Measurements from ENCODE around the gene RSPRY1.

Gene RSPRY1

GRCh38 chr16:57147381-57148221, 38.5 kb upstream of the RSPRY1 start:
- no peaks in the 10 kb centered on the region for H3K9me3 Mint-ChIP-seq
- H3K4me1 Mint-ChIP-seq, result peaks cover 11% of the 10 kb centered on the region
- ATAC-seq (ENCODE audit: low read depth), result no peak
- no peaks in the 10 kb centered on the region for H3K27me3 Mint-ChIP-seq
- H3K4me3 Mint-ChIP-seq, result no peak overlapping the region
- no peak for DNase-seq (ENCODE audit: low spot score in 2 of 2)
- H3K36me3 Mint-ChIP-seq, result peaks cover 7% of the 10 kb centered on the region
- no peak overlapping the region for H3K27ac Mint-ChIP-seq

GRCh38 chr16:57148481-57148880, 37.6 kb upstream of the RSPRY1 start:
- no peak overlapping the region for H3K4me3 Mint-ChIP-seq
- no peaks in the 10 kb centered on the region for H3K9me3 Mint-ChIP-seq
- H3K4me1 Mint-ChIP-seq, result peaks cover 11% of the 10 kb centered on the region
- DNase-seq (ENCODE audit: low spot score in 2 of 2), result no peak
- peaks cover 12% of the 10 kb centered on the region for H3K36me3 Mint-ChIP-seq
- H3K27ac Mint-ChIP-seq, result no peak overlapping the region
- H3K27me3 Mint-ChIP-seq, result no peaks in the 10 kb centered on the region
- ATAC-seq (ENCODE audit: low read depth), result no peak

- H3K27me3 Mint-ChIP-seq, result no peaks in the 10 kb centered on the region
- peaks cover 21% of the 10 kb centered on the region for H3K36me3 Mint-ChIP-seq
- H3K9me3 Mint-ChIP-seq, result no peaks in the 10 kb centered on the region
- H3K27ac Mint-ChIP-seq, result no peak overlapping the region
- H3K4me3 Mint-ChIP-seq, result no peak overlapping the region
- DNase-seq (ENCODE audit: low spot score in 2 of 2) (no peak), ATAC-seq (ENCODE audit: low read depth) (no peak)
- peaks cover 11% of the 10 kb centered on the region for H3K4me1 Mint-ChIP-seq
Measured at GRCh38 chr16:57149391-57149790, 36.7 kb upstream of the RSPRY1 start.

- no peak for ATAC-seq (ENCODE audit: low read depth)
- no peak overlapping the region for H3K27ac Mint-ChIP-seq
- no peak overlapping the region for H3K4me3 Mint-ChIP-seq
- H3K4me1 Mint-ChIP-seq, result peaks cover 8% of the 10 kb centered on the region
- H3K9me3 Mint-ChIP-seq, result no peaks in the 10 kb centered on the region
- no peaks in the 10 kb centered on the region for H3K27me3 Mint-ChIP-seq
- DNase-seq (ENCODE audit: low spot score in 2 of 2), result no peak
- H3K36me3 Mint-ChIP-seq, result peaks cover 25% of the 10 kb centered on the region
Measured at GRCh38 chr16:57150682-57151330, 35.3 kb upstream of the RSPRY1 start.

GRCh38 chr16:57151369-57151768, 34.8 kb upstream of the RSPRY1 start:
- Mint-ChIP-seq H3K36me3 (peaks cover 28% of the 10 kb centered on the region), H3K9me3 (no peaks in the 10 kb centered on the region), H3K27me3 (no peaks in the 10 kb centered on the region), H3K4me1 (peaks cover 8% of the 10 kb centered on the region), H3K4me3 (no peak overlapping the region), H3K27ac (no peak overlapping the region)
- DNase-seq (ENCODE audit: low spot score in 2 of 2) (no peak), ATAC-seq (ENCODE audit: low read depth) (no peak)

GRCh38 chr16:57152096-57153093, 33.7 kb upstream of the RSPRY1 start:
- Mint-ChIP-seq H3K4me3 (no peak overlapping the region), H3K4me1 (peaks cover 6% of the 10 kb centered on the region), H3K27me3 (no peaks in the 10 kb centered on the region), H3K36me3 (peaks cover 35% of the 10 kb centered on the region), H3K9me3 (no peaks in the 10 kb centered on the region), H3K27ac (no peak overlapping the region)
- DNase-seq (ENCODE audit: low spot score in 2 of 2) (no peak), ATAC-seq (ENCODE audit: low read depth) (no peak)

- Mint-ChIP-seq H3K27me3 (no peaks in the 10 kb centered on the region), H3K4me1 (no peaks in the 10 kb centered on the region), H3K4me3 (no peak overlapping the region), H3K9me3 (no peaks in the 10 kb centered on the region), H3K36me3 (peaks cover 39% of the 10 kb centered on the region), H3K27ac (peak overlapping the region; percentile 87)
- ATAC-seq (ENCODE audit: low read depth), result no peak
- no peak for DNase-seq (ENCODE audit: low spot score in 2 of 2)
Measured at GRCh38 chr16:57153841-57154240, 32.3 kb upstream of the RSPRY1 start.

- no peak for ATAC-seq (ENCODE audit: low read depth)
- Mint-ChIP-seq H3K4me3 (no peak overlapping the region), H3K4me1 (no peaks in the 10 kb centered on the region), H3K36me3 (peaks cover 48% of the 10 kb centered on the region), H3K9me3 (no peaks in the 10 kb centered on the region), H3K27me3 (no peaks in the 10 kb centered on the region), H3K27ac (no peak overlapping the region)
- DNase-seq (ENCODE audit: low spot score in 2 of 2), result no peak
Measured at GRCh38 chr16:57155702-57156350, 30.3 kb upstream of the RSPRY1 start.

- Mint-ChIP-seq H3K27me3 (no peaks in the 10 kb centered on the region), H3K4me1 (no peaks in the 10 kb centered on the region), H3K9me3 (no peaks in the 10 kb centered on the region), H3K4me3 (no peak overlapping the region), H3K27ac (no peak overlapping the region), H3K36me3 (peaks cover 48% of the 10 kb centered on the region)
- ATAC-seq (ENCODE audit: low read depth) (no peak), DNase-seq (ENCODE audit: low spot score in 2 of 2) (no peak)
Measured at GRCh38 chr16:57156351-57156703, 29.8 kb upstream of the RSPRY1 start.

- DNase-seq (ENCODE audit: low spot score in 2 of 2) (no peak), ATAC-seq (ENCODE audit: low read depth) (no peak)
- Mint-ChIP-seq H3K27ac (no peak overlapping the region), H3K4me3 (no peak overlapping the region), H3K27me3 (no peaks in the 10 kb centered on the region), H3K4me1 (no peaks in the 10 kb centered on the region), H3K36me3 (peaks cover 45% of the 10 kb centered on the region), H3K9me3 (no peaks in the 10 kb centered on the region)
Measured at GRCh38 chr16:57157533-57157932, 28.6 kb upstream of the RSPRY1 start.

- Mint-ChIP-seq H3K4me1 (no peaks in the 10 kb centered on the region), H3K36me3 (peaks cover 36% of the 10 kb centered on the region), H3K27ac (no peak overlapping the region), H3K27me3 (no peaks in the 10 kb centered on the region), H3K9me3 (no peaks in the 10 kb centered on the region), H3K4me3 (no peak overlapping the region)
- no peak for DNase-seq (ENCODE audit: low spot score in 2 of 2)
- no peak for ATAC-seq (ENCODE audit: low read depth)
Measured at GRCh38 chr16:57159447-57159846, 26.7 kb upstream of the RSPRY1 start.

GRCh38 chr16:57163842-57164241, 22.3 kb upstream of the RSPRY1 start:
- peaks cover 26% of the 10 kb centered on the region for H3K36me3 Mint-ChIP-seq
- no peak overlapping the region for H3K27ac Mint-ChIP-seq
- H3K4me3 Mint-ChIP-seq, result no peak overlapping the region
- no peaks in the 10 kb centered on the region for H3K9me3 Mint-ChIP-seq
- DNase-seq (ENCODE audit: low spot score in 2 of 2) (no peak), ATAC-seq (ENCODE audit: low read depth) (no peak)
- no peaks in the 10 kb centered on the region for H3K27me3 Mint-ChIP-seq
- peaks cover 5% of the 10 kb centered on the region for H3K4me1 Mint-ChIP-seq

- peaks cover 17% of the 10 kb centered on the region for H3K36me3 Mint-ChIP-seq
Measured at GRCh38 chr16:57165483-57165882, 20.6 kb upstream of the RSPRY1 start.

More at GRCh38 chr16:57165483-57165882, 20.6 kb upstream of the RSPRY1 start:
- no peak overlapping the region for H3K27ac Mint-ChIP-seq
- H3K4me3 Mint-ChIP-seq, result no peak overlapping the region
- no peak for ATAC-seq (ENCODE audit: low read depth)
- no peaks in the 10 kb centered on the region for H3K27me3 Mint-ChIP-seq
- H3K9me3 Mint-ChIP-seq, result no peaks in the 10 kb centered on the region
- H3K4me1 Mint-ChIP-seq, result peaks cover 5% of the 10 kb centered on the region
- no peak for DNase-seq (ENCODE audit: low spot score in 2 of 2)
